ENCODE data around the gene USP48.

DNA sequence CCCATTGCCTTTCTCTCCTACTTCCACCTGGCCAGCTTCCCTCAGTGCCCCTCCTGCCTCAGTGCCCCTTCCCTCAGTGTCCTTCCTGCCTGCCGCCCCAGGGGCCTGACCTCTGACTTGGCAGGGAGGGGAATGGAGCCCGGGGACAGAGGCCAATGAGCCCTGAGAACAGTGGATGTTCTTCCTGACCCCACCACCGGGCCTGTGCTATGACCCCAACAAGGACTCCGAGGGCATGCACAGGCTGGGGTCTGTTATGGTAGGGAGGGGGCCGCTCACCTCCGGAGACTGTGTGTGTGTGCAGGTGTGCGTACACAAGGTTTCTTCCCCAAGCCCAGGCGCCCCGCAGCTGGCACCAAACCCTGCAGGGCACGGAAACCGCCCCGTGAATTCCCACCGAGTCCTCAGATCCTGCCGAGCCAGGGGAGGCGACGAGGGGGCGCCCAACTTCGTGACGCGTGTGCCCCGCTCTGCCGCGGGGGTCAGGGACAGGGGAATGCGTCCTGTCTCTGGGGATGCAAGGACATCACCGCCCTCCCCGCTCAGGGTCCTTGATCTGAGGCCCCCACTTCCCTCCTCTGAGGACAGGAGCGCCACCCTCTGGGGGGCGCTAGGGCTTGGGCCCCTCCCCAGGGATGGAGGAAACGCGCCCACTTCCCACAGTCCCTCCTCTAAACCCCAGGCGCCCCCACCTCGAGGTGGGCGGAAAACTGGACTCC lies 114.6 kb downstream of the USP48 start:
- no peak for TF ChIP-seq POLR2A (IDR thresholded peaks at IDR 0.05)
- no peak for TF ChIP-seq CTCF (IDR thresholded peaks at IDR 0.05 in 4 of 5, conservative IDR thresholded peaks at IDR 0.05 in 1 of 5)

Measured in gastrocnemius medialis (tissue), 4 donors.